Measurements from ENCODE around the gene RFX8.
A peak's percentile ranks its signal among the peaks of the same experiment; 100 is the strongest.
"Not testable (repeated sequence)": the region's sequence is repeated elsewhere in the genome, so short reads cannot be mapped to it uniquely, and the experiment has no call there.

The RFX8 gene

GRCh38 chr2:101486258-101486701, 11.4 kb upstream of the RFX8 start:
- no peak for DNase-seq (ENCODE audit: low read depth)

GRCh38 chr2:101485856-101486255, 10.9 kb upstream of the RFX8 start:
- DNase-seq (ENCODE audit: low read depth): no peak

- no peak for DNase-seq (ENCODE audit: low read depth)
These were observed 5.9 kb upstream of the RFX8 start for GRCh38 chr2:101480764-101481163.

GRCh38 chr2:101479810-101480209, 4.9 kb upstream of the RFX8 start:
- no peak for DNase-seq (ENCODE audit: low read depth)

- DNase-seq (ENCODE audit: low read depth): no peak
These were observed 4.4 kb upstream of the RFX8 start for GRCh38 chr2:101479328-101479727.

GRCh38 chr2:101478181-101479001, 3.5 kb upstream of the RFX8 start:
- no peak for DNase-seq (ENCODE audit: low read depth)

- DNase-seq (ENCODE audit: low read depth): no peak
These were observed 2.6 kb upstream of the RFX8 start for GRCh38 chr2:101477556-101477955.

- no peak for DNase-seq (ENCODE audit: low read depth)
These were observed 1.8 kb upstream of the RFX8 start for GRCh38 chr2:101476605-101477208.

- peak; percentile 28 for DNase-seq (ENCODE audit: low read depth)
These were observed 806 bp downstream of the RFX8 start for GRCh38 chr2:101473911-101474701.

- DNase-seq (ENCODE audit: low read depth): no peak
These were observed 1.4 kb downstream of the RFX8 start for GRCh38 chr2:101473591-101473910.

- no peak for DNase-seq (ENCODE audit: low read depth)
These were observed 5.0 kb downstream of the RFX8 start for GRCh38 chr2:101469863-101470262.

GRCh38 chr2:101467306-101467705, 7.6 kb downstream of the RFX8 start:
- no peak for DNase-seq (ENCODE audit: low read depth)

- no peak for DNase-seq (ENCODE audit: low read depth)
These were observed 8.5 kb downstream of the RFX8 start for GRCh38 chr2:101466426-101466825.

GRCh38 chr2:101464841-101465240, 10.1 kb downstream of the RFX8 start:
- no peak for DNase-seq (ENCODE audit: low read depth)

GRCh38 chr2:101463911-101464641, 10.8 kb downstream of the RFX8 start:
- DNase-seq (ENCODE audit: low read depth): no peak

- no peak for DNase-seq (ENCODE audit: low read depth)
These were observed 11.5 kb downstream of the RFX8 start for GRCh38 chr2:101463421-101463820.

GRCh38 chr2:101461381-101461780, 13.5 kb downstream of the RFX8 start:
- no peak for DNase-seq (ENCODE audit: low read depth)

- not testable (repeated sequence) for DNase-seq (ENCODE audit: low read depth)
These were observed 20.5 kb downstream of the RFX8 start for GRCh38 chr2:101454408-101454807.

GRCh38 chr2:101450965-101451364, 23.9 kb downstream of the RFX8 start:
- DNase-seq (ENCODE audit: low read depth): no peak

GRCh38 chr2:101446869-101447268, 28.0 kb downstream of the RFX8 start:
- DNase-seq (ENCODE audit: low read depth): no peak

- DNase-seq (ENCODE audit: low read depth): no peak
These were observed 32.2 kb downstream of the RFX8 start for GRCh38 chr2:101442667-101443061.

- DNase-seq (ENCODE audit: low read depth): no peak
These were observed 32.8 kb downstream of the RFX8 start for GRCh38 chr2:101442042-101442666.
